ENCODE measurements around the gene ZNF407.

DNA sequence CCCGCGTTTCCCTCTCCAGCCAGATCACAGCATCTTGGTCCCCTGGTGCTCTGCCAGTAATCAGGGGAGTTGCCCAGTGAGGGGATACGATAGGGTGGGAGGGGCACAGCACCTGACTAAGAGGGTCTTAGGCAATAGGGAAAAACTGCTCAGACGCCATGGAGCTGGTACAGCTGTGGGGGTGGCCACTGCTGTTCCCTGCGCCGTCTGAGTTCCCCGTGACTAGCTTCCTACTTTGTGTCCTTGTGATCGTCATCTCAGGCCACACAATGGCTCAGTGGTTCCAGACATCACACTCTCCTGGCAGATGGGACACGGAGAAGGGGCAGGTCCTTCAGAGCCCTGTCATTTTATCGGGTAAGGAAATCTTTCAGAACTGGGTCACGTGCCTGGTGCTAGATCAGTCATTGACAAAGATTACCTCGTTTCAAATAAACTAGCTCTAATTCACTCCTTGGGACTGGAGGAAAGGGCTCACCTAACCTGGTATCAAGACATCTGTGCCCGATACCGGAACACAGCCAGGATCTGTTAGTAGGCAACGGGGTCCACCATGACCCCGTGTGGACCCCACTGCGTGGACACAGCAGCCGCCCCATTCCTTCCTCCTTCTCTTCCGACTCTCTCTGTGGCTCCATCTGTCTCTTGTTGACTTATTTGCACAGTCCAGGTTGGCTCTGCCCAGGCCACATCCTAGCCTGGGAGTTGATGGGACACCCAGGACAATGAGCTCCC, 509.7 kb downstream of the ZNF407 start:
- TF ChIP-seq EZH2 (optimal IDR thresholded peaks at IDR 0.05; ENCODE audit: low read depth, low read length) (no peak), EZH2phosphoT487 (IDR thresholded peaks at IDR 0.05; ENCODE audit: low read length) (no peak)
- TF ChIP-seq, protein P1, sequence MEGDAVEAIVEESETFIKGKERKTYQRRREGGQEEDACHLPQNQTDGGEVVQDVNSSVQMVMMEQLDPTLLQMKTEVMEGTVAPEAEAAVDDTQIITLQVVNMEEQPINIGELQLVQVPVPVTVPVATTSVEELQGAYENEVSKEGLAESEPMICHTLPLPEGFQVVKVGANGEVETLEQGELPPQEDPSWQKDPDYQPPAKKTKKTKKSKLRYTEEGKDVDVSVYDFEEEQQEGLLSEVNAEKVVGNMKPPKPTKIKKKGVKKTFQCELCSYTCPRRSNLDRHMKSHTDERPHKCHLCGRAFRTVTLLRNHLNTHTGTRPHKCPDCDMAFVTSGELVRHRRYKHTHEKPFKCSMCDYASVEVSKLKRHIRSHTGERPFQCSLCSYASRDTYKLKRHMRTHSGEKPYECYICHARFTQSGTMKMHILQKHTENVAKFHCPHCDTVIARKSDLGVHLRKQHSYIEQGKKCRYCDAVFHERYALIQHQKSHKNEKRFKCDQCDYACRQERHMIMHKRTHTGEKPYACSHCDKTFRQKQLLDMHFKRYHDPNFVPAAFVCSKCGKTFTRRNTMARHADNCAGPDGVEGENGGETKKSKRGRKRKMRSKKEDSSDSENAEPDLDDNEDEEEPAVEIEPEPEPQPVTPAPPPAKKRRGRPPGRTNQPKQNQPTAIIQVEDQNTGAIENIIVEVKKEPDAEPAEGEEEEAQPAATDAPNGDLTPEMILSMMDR (IDR thresholded peaks at IDR 0.05; ENCODE audit: low read length) = no peak

Data from MM.1S (cell line).